K562 (cell line): ENCODE results near the gene SNX25. TPM values are rescaled to one million over a fixed set of nuclear protein-coding genes. Genes with fewer than 3 reads are reported as not detected.

Experiments
- ATAC-seq: fragments of 200-7000 bp; cut with Tn5 transposase; 3 replicates; pipeline ENCODE4 v1.9.1; 2020; ENCODE audit warnings: moderate library complexity
- BruUV-seq: library from RNA; stranded (reverse); fragments of 400-500 nt; replicated peaks from 2 replicates; lab custom pipeline; 2021; lab: Mats Ljungman, UMichigan
- CTCF ChIA-PET: fragments of 300-600 bp; formaldehyde crosslinking; extraction: SDS; loops from one replicate; lab custom pipeline; 2021; ENCODE audit warnings: low intra/inter-chr PET ratio; lab: Yijun Ruan, JAX
- POLR2A ChIA-PET: fragments of 300-600, 350-650 bp; sonication (Branson Sonifier 250); formaldehyde crosslinking; extraction: SDS; loops from one replicate; lab custom pipeline; 2021; ENCODE audit warnings: antibody characterized with exemption, inconsistent platforms; lab: Yijun Ruan, JAX
- DNase-seq, 4 experiments: peaks; one replicate each; pipeline versions ENCODE4 v3.0.0 to v3.0.0-alpha.2; 2011 to 2018; ENCODE audit warnings: low spot score in 3 of 4, mixed read lengths in 3 of 4; ENCODE audit errors: extremely low read depth in 1 of 4
- FAIRE-seq: peaks from 2 replicates; lab custom pipeline; 2011; peaks lifted over from hg19 to GRCh38; lab: Jason Lieb, UNC
- H2AFZ ChIP-seq: 2 replicates; pipeline ENCODE4 v1.6.0; 2011; ENCODE audit warnings: low read depth, low read length, control low read depth, inconsistent platforms
- H3K27ac ChIP-seq: fragments of 200-600 bp; 3 replicates; pipeline ENCODE4 v1.8.0; 2011; ENCODE audit warnings: low read depth, mild to moderate bottlenecking, control low read depth, inconsistent platforms, low read length, moderate library complexity, mixed read lengths; ENCODE audit errors: extremely low read depth
- H3K27me3 ChIP-seq, 2 experiments: fragments of 300-600 bp in 1 of 2; 2 replicates in 1 of 2; 3 replicates in 1 of 2; pipeline versions ENCODE4 v1.6.0 to v1.8.0; 2011; ENCODE audit warnings: inconsistent platforms in 2 of 2, low read length in 2 of 2, mild to moderate bottlenecking in 1 of 2, mixed read lengths in 1 of 2, moderate library complexity in 1 of 2; ENCODE audit not compliant: control insufficient read depth in 2 of 2, insufficient read depth in 2 of 2
- H3K36me3 ChIP-seq: fragments of 300-600 bp; 3 replicates; pipeline ENCODE4 v1.8.0; 2011; ENCODE audit warnings: mild to moderate bottlenecking, low read length, inconsistent platforms; ENCODE audit not compliant: control insufficient read depth, insufficient read depth
- H3K4me1 ChIP-seq, 2 experiments: fragments of 200-600 bp in 1 of 2; replicated peaks in 1 of 2; 2 replicates in 1 of 2; 3 replicates in 1 of 2; pipeline versions ENCODE4 v1.5.1 to v1.8.0; 2011; ENCODE audit warnings: inconsistent platforms in 2 of 2, low read length in 2 of 2, mild to moderate bottlenecking in 1 of 2, mixed read lengths in 1 of 2, moderate library complexity in 1 of 2; ENCODE audit not compliant: control insufficient read depth in 2 of 2, insufficient read depth in 2 of 2
- H3K4me2 ChIP-seq: 2 replicates; pipeline ENCODE4 v1.6.1; 2011; ENCODE audit warnings: low read length, control low read depth, inconsistent platforms, mixed read lengths; ENCODE audit not compliant: insufficient read depth
- H3K4me3 ChIP-seq: fragments of 200-600 bp; sonication (generic), shearing (Covaris generic); 2 replicates; pipeline ENCODE4 v1.5.1; 2016; ENCODE audit warnings: control low read depth, inconsistent platforms
- H3K79me2 ChIP-seq: fragments of 200-600 bp; 3 replicates; pipeline ENCODE4 v1.8.0; 2011; ENCODE audit warnings: low read length, inconsistent platforms; ENCODE audit not compliant: control insufficient read depth, insufficient read depth
- H3K9ac ChIP-seq, 2 experiments: 2 replicates each; pipeline versions ENCODE4 v1.6.0 to v1.6.1; 2011; ENCODE audit warnings: low read depth in 2 of 2, low read length in 2 of 2, control low read depth in 1 of 2, inconsistent platforms in 1 of 2, mild to moderate bottlenecking in 1 of 2, mixed read lengths in 1 of 2; ENCODE audit not compliant: insufficient read depth in 1 of 2
- H3K9me1 ChIP-seq: one replicate; pipeline ENCODE4 v1.6.0; 2011; ENCODE audit warnings: inconsistent platforms, mild to moderate bottlenecking, low read length, moderate library complexity; ENCODE audit not compliant: control insufficient read depth, insufficient read depth
- H3K9me3 ChIP-seq: replicated peaks from 2 replicates; pipeline ENCODE4 v1.5.1; 2011; ENCODE audit warnings: low read depth, low read length, inconsistent platforms; ENCODE audit not compliant: control insufficient read depth, insufficient read depth
- H4K20me1 ChIP-seq: replicated peaks from 2 replicates; pipeline ENCODE4 v1.6.1; 2011; ENCODE audit warnings: low read length, inconsistent platforms, mixed read lengths; ENCODE audit not compliant: control insufficient read depth, insufficient read depth
- BRF1 ChIP-seq: IDR thresholded peaks from 3 replicates; pipeline ENCODE4 v1.6.1; 2011; ENCODE audit warnings: borderline replicate concordance, mild to moderate bottlenecking; ENCODE audit not compliant: insufficient read length; ENCODE audit errors: extremely low read depth
- MEF2D ChIP-seq: conservative IDR thresholded peaks from 2 replicates; pipeline ENCODE4 v1.6.1; 2016; ENCODE audit warnings: low read depth, missing genetic modification characterization, missing compliant biosample characterization
- RBM14 ChIP-seq: fragments of 200-400 bp; formaldehyde crosslinking; IDR thresholded peaks from 2 replicates; pipeline ENCODE4 v1.6.1; 2018; ENCODE audit warnings: low read depth, mild to moderate bottlenecking, low read length, moderate library complexity, borderline replicate concordance; ENCODE audit not compliant: insufficient read depth
- RREB1 ChIP-seq: fragments of 250-450 bp; sonication (Bioruptor Pico); IDR thresholded peaks from 2 replicates; pipeline ENCODE4 v1.4.0; 2020
- XRCC4 ChIP-seq: IDR thresholded peaks from one replicate; pipeline ENCODE4 v1.6.1; 2011; ENCODE audit not compliant: insufficient read depth, insufficient read length; ENCODE audit errors: extremely low read depth
- WGBS: fragments of 100-300 bp; shearing (Covaris generic); methylation state at CpG from one replicate; pipeline ENCODE4 v1.1.6; 2016; ENCODE audit warnings: low coverage, mixed read lengths; ENCODE audit not compliant: insufficient coverage; ENCODE audit errors: missing lambda C conversion rate; 5-methylcytosine and 5-hydroxymethylcytosine counted together
- in situ Hi-C: fragments of 300-500 bp; cut with MboI; formaldehyde crosslinking; loops from 4 replicates; pipeline ENCODE4 v1.15.0; 2018; ENCODE audit warnings: inconsistent platforms, mixed read lengths
- intact Hi-C: fragments of 100-400 bp; cut with micrococcal nuclease; formaldehyde crosslinking; loops from 2 replicates; pipeline ENCODE4 v1.14.2; 2022
- polyA plus RNA-seq, 8 experiments: library from polyadenylated mRNA; depleted of rRNA in 4 of 8; stranded (reverse) in 5 of 8; unstranded in 3 of 8; fragments of >200 nt; fragmentation: Nextera tagmentation in 2 of 8; fragmentation: Illumina TruSeq in 1 of 8; extraction: Ambion mirVana in 2 of 8; extraction: Trizol in 1 of 8; gene quantifications; 2 replicates each; pipeline versions ENCODE4 v1.2.1 to v1.2.3, GENCODE V29; 2011 to 2014; ENCODE audit warnings: inconsistent platforms in 1 of 8, missing spikeins in 1 of 8
- total RNA-seq, 7 experiments: library from RNA; depleted of rRNA in 6 of 7; stranded (reverse); fragments of >200 nt in 6 of 7; fragmentation: Illumina TruSeq in 2 of 7; extraction: Trizol in 2 of 7; gene quantifications; 2 replicates each; pipeline versions ENCODE4 v1.2.1 to v1.2.3, GENCODE V29; 2011 to 2021; ENCODE audit warnings: low replicate concordance in 1 of 7

The SNX25 gene
- total and polyA plus RNA-seq, 9 of the 15 experiments (the other 6 are each of a cell fraction or from before 2014, with no cell fraction given): 2.5 to 23.4 (median 13.3) TPM

GRCh38 chr4:185307136-185307950, 97.9 kb downstream of the SNX25 start (continued):
- TF ChIP-seq RREB1 (CRISPR knock-in tag) (no peak), MEF2D (no peak)

GRCh38 chr4:185309770-185310169, 100.4 kb downstream of the SNX25 start:
- ChIA-PET POLR2A (no interaction called here), CTCF (no interaction called here)
- Histone ChIP-seq H3K9me1 (no peaks in the 10 kb centered on the region), H3K4me3 (no peak overlapping the region), H4K20me1 (no peaks in the 10 kb centered on the region), H3K36me3 (peaks cover 26% of the 10 kb centered on the region), H3K4me2 (no peak overlapping the region), H3K79me2 (no peaks in the 10 kb centered on the region), H3K27ac (no peak overlapping the region), H3K9ac (no peak overlapping the region), H3K4me1 (no peaks in the 10 kb centered on the region), H3K9me3 (no peaks in the 10 kb centered on the region), H2AFZ (no peak overlapping the region), H3K27me3 (no peaks in the 10 kb centered on the region)
- in situ Hi-C loops: no loop called here
- intact Hi-C loops: loop anchor here (5.0 to 10.0 kb wide), 3 partner anchors 167 to 305 kb away; partner anchors contain the start of gene SLC25A4
- DNase-seq (no peak), FAIRE-seq (no peak), ATAC-seq (no peak)
- WGBS: 66% methylated on average over 4 of the region's 4 CpGs
- no TSS peak for BruUV-seq
- TF ChIP-seq BRF1: no peak
- TF ChIP-seq RBM14: no peak
- no peak for TF ChIP-seq XRCC4
